ENCODE data around the gene VASP. TPM values are rescaled to one million over a fixed set of nuclear protein-coding genes. Genes with fewer than 3 reads are reported as not detected.
"Not testable (repeated sequence)": the region's sequence is repeated elsewhere in the genome, so short reads cannot be mapped to it uniquely, and the experiment has no call there.

The VASP gene
- total RNA-seq, 1 donor from 2014 or later = 106 TPM

- DNase-seq (ENCODE audit: low read depth) = no peak
- TF ChIP-seq CTCF (conservative IDR thresholded peaks at IDR 0.05; ENCODE audit: low read depth, low read length) = no peak
- H3K4me3 ChIP-seq (ENCODE audit: low read depth, low read length) = peak overlapping the region; percentile 100
Observed at GRCh38 chr19:45508861-45509691, 1.8 kb downstream of the VASP start.

GRCh38 chr19:45509692-45510015 is 2.4 kb downstream of the VASP start:
- H3K4me3 ChIP-seq (ENCODE audit: low read depth, low read length) = peak overlapping the region; percentile 100
- no peak for TF ChIP-seq CTCF (conservative IDR thresholded peaks at IDR 0.05; ENCODE audit: low read depth, low read length)
- DNase-seq (ENCODE audit: low read depth) = no peak

GRCh38 chr19:45510352-45510751 is 3.1 kb downstream of the VASP start:
- not testable (repeated sequence) for DNase-seq (ENCODE audit: low read depth); H3K4me3 ChIP-seq (ENCODE audit: low read depth, low read length)

GRCh38 chr19:45511074-45511473 is 3.8 kb downstream of the VASP start:
- no peak overlapping the region for H3K4me3 ChIP-seq (ENCODE audit: low read depth, low read length)
- TF ChIP-seq CTCF (conservative IDR thresholded peaks at IDR 0.05; ENCODE audit: low read depth, low read length) = no peak
- no peak for DNase-seq (ENCODE audit: low read depth)

GRCh38 chr19:45512881-45513483 is 5.7 kb downstream of the VASP start:
- no peak overlapping the region for H3K4me3 ChIP-seq (ENCODE audit: low read depth, low read length)
- no peak for TF ChIP-seq CTCF (conservative IDR thresholded peaks at IDR 0.05; ENCODE audit: low read depth, low read length)
- no peak for DNase-seq (ENCODE audit: low read depth)

- no peak overlapping the region for H3K4me3 ChIP-seq (ENCODE audit: low read depth, low read length)
- DNase-seq (ENCODE audit: low read depth) = no peak
- TF ChIP-seq CTCF (conservative IDR thresholded peaks at IDR 0.05; ENCODE audit: low read depth, low read length) = no peak
Observed at GRCh38 chr19:45514376-45515051, 7.2 kb downstream of the VASP start.

- no peak for TF ChIP-seq CTCF (conservative IDR thresholded peaks at IDR 0.05; ENCODE audit: low read depth, low read length)
- no peak overlapping the region for H3K4me3 ChIP-seq (ENCODE audit: low read depth, low read length)
- no peak for DNase-seq (ENCODE audit: low read depth)
Observed at GRCh38 chr19:45515081-45515624, 7.9 kb downstream of the VASP start.

All from epithelial cell of proximal tubule (primary cell).